Measurements from ENCODE around the gene SURF4.

Gene SURF4

DNA sequence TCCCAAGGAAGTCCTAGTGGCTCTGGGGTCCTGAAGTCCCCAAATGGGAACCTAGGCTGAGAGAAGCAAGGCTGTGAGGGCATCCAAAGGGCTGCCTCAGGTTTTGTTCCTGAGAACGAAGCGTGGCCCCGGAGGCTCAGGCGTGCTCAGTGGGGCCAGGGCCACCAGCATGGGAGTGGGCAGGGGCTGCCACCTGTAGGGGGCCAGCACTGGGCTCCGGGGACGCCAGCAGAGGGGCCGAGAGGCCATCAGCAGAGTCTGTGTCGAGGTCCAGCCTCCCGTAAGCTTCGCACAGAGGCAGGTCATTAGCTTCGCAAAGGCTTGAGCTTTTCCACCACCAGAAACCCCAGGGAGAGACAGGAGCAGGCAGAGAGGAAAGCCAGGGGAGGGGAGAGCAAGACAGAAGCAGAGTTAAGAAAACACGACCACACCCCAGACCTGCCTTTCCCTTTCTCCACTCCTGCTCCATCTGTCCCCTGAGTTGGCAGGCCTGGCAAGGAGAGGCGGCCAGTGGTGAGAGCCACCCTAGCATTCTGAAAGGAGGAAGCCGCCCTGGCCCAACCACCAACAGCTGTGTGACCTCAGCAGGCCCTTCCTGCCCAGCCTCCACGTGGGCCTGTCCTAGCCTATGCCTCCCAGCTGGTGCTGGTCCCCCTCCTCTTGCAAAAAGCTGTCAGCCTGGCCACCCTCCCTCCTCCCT is 34.3 kb downstream of the SURF4 start:
- no peaks in the 10 kb centered on the region for H3F3A ChIP-seq (ENCODE audit: low read depth)
- no peak overlapping the region for H3K4me3 ChIP-seq (ENCODE audit: low read length, poor library complexity, severe bottlenecking)
- peaks cover 18% of the 10 kb centered on the region for H3K4me1 ChIP-seq (ENCODE audit: insufficient read depth, low read length, poor library complexity, severe bottlenecking)
- peaks cover 9% of the 10 kb centered on the region for H4K20me1 ChIP-seq (ENCODE audit: insufficient read depth, low read length, poor library complexity, severe bottlenecking)
- TF ChIP-seq, protein P1, sequence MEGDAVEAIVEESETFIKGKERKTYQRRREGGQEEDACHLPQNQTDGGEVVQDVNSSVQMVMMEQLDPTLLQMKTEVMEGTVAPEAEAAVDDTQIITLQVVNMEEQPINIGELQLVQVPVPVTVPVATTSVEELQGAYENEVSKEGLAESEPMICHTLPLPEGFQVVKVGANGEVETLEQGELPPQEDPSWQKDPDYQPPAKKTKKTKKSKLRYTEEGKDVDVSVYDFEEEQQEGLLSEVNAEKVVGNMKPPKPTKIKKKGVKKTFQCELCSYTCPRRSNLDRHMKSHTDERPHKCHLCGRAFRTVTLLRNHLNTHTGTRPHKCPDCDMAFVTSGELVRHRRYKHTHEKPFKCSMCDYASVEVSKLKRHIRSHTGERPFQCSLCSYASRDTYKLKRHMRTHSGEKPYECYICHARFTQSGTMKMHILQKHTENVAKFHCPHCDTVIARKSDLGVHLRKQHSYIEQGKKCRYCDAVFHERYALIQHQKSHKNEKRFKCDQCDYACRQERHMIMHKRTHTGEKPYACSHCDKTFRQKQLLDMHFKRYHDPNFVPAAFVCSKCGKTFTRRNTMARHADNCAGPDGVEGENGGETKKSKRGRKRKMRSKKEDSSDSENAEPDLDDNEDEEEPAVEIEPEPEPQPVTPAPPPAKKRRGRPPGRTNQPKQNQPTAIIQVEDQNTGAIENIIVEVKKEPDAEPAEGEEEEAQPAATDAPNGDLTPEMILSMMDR (conservative IDR thresholded peaks at IDR 0.05; ENCODE audit: low read length) = no peak
- TF ChIP-seq EZH2phosphoT487 (IDR thresholded peaks at IDR 0.05; ENCODE audit: borderline replicate concordance) = no peak
- H3K9ac ChIP-seq (ENCODE audit: low read depth, low read length, poor library complexity, severe bottlenecking) = no peak overlapping the region
- no peaks in the 10 kb centered on the region for H3K9me3 ChIP-seq (ENCODE audit: insufficient read depth, low read depth, low read length)
- no peaks in the 10 kb centered on the region for H3K9me2 ChIP-seq (replicated peaks; ENCODE audit: low read depth, low read length)
- H3K36me3 ChIP-seq (ENCODE audit: insufficient read depth, low read length) = peaks cover 24% of the 10 kb centered on the region; the same call in 1 of the 2 replicates
- H2AFZ ChIP-seq (ENCODE audit: low read length) = no peak overlapping the region
- no peaks in the 10 kb centered on the region for H3K27me3 ChIP-seq (ENCODE audit: insufficient read depth, low read length, poor library complexity, severe bottlenecking)
- H3K4me2 ChIP-seq (ENCODE audit: low read depth, low read length, poor library complexity, severe bottlenecking) = no peak overlapping the region
- H3K79me2 ChIP-seq (ENCODE audit: insufficient read depth, low read length) = peaks cover 17% of the 10 kb centered on the region

DNA sequence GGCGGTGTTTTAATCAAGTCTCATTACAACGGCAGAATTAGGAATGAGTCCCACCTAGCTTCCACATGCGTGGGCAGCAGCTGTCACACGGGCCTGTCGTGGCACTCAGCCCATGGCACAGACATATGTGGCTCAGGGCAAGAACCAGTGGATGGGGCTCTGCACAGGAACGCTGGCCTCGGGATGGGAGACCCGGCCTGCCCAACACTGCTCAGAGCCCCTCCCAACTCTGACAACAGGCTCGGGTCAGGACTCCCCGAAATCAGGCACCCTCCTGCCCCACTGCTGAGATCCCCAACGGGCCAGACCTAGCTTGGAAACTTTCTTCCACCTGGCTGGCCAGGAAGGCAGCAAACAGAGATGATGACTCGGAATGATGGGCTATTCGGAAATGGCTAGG is 34.9 kb downstream of the SURF4 start:
- Histone ChIP-seq H3F3A (ENCODE audit: low read depth) (no peaks in the 10 kb centered on the region), H3K9me3 (ENCODE audit: insufficient read depth, low read depth, low read length) (no peaks in the 10 kb centered on the region), H3K4me3 (ENCODE audit: low read length, poor library complexity, severe bottlenecking) (no peak overlapping the region), H3K79me2 (ENCODE audit: insufficient read depth, low read length) (peaks cover 11% of the 10 kb centered on the region), H3K4me1 (ENCODE audit: insufficient read depth, low read length, poor library complexity, severe bottlenecking) (peaks cover 15% of the 10 kb centered on the region), H3K4me2 (ENCODE audit: low read depth, low read length, poor library complexity, severe bottlenecking) (peak overlapping the region; percentile 11), H3K9ac (ENCODE audit: low read depth, low read length, poor library complexity, severe bottlenecking) (peak overlapping the region; percentile 31), H3K9me2 (replicated peaks; ENCODE audit: low read depth, low read length) (no peaks in the 10 kb centered on the region), H4K20me1 (ENCODE audit: insufficient read depth, low read length, poor library complexity, severe bottlenecking) (peaks cover 4% of the 10 kb centered on the region), H2AFZ (ENCODE audit: low read length) (no peak overlapping the region), H3K36me3 (ENCODE audit: insufficient read depth, low read length) (peaks cover 24% of the 10 kb centered on the region; the same call in 1 of the 2 replicates), H3K27me3 (ENCODE audit: insufficient read depth, low read length, poor library complexity, severe bottlenecking) (no peaks in the 10 kb centered on the region)
- TF ChIP-seq, protein P1 (conservative IDR thresholded peaks at IDR 0.05; ENCODE audit: low read length) = no peak

DNA sequence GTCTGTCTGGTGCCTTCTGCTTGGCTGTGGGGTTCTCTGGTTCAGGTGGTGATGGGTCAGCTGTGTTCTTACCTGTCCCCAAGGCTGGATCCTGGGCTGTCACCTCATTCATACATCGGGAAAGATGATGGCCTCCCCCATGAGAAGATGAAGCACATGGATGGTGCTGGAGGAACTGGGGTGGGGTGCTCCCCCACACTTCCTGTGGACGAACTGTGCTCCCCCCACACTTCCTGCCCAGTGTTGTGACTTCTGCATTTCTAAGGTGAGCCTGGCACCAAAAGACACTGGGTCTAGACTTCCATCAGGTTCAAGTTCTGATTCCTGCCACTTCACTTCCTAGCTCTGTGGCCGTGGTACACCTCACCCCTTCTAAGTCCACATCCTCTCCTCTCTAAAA is 35.6 kb downstream of the SURF4 start:
- H3K9me2 ChIP-seq (replicated peaks; ENCODE audit: low read depth, low read length) = no peaks in the 10 kb centered on the region
- H4K20me1 ChIP-seq (ENCODE audit: insufficient read depth, low read length, poor library complexity, severe bottlenecking) = peaks cover 3% of the 10 kb centered on the region
- TF ChIP-seq, protein P1 (conservative IDR thresholded peaks at IDR 0.05; ENCODE audit: low read length) = no peak
- no peak for TF ChIP-seq EZH2phosphoT487 (IDR thresholded peaks at IDR 0.05; ENCODE audit: borderline replicate concordance)
- H3K4me1 ChIP-seq (ENCODE audit: insufficient read depth, low read length, poor library complexity, severe bottlenecking) = peaks cover 10% of the 10 kb centered on the region
- H3K4me3 ChIP-seq (ENCODE audit: low read length, poor library complexity, severe bottlenecking) = no peak overlapping the region
- H3K79me2 ChIP-seq (ENCODE audit: insufficient read depth, low read length) = peaks cover 11% of the 10 kb centered on the region
- no peaks in the 10 kb centered on the region for H3K9me3 ChIP-seq (ENCODE audit: insufficient read depth, low read depth, low read length)
- no peaks in the 10 kb centered on the region for H3K27me3 ChIP-seq (ENCODE audit: insufficient read depth, low read length, poor library complexity, severe bottlenecking)
- peaks cover 24% of the 10 kb centered on the region; the same call in 1 of the 2 replicates for H3K36me3 ChIP-seq (ENCODE audit: insufficient read depth, low read length)
- H3K4me2 ChIP-seq (ENCODE audit: low read depth, low read length, poor library complexity, severe bottlenecking) = peak overlapping the region; percentile 11
- H3F3A ChIP-seq (ENCODE audit: low read depth) = no peaks in the 10 kb centered on the region
- H3K9ac ChIP-seq (ENCODE audit: low read depth, low read length, poor library complexity, severe bottlenecking) = peak overlapping the region; percentile 31
- no peak overlapping the region for H2AFZ ChIP-seq (ENCODE audit: low read length)

Data from Loucy (cell line).